A673 (cell line): ENCODE measurements around the gene RHBDD3. TPM values are rescaled to one million over a fixed set of nuclear protein-coding genes. Genes with fewer than 3 reads are reported as not detected.

ENCODE experiments used
- BruUV-seq: library from RNA; stranded (reverse); fragments of 400-500 nt; replicated peaks from 2 replicates; lab custom pipeline; 2021; lab: Mats Ljungman, UMichigan
- CTCF ChIA-PET: fragments of 300-600 bp; sonication (Branson Sonifier 250); formaldehyde crosslinking; loops from one replicate; lab custom pipeline; 2022; ENCODE audit warnings: antibody characterized with exemption; lab: Charles Lee
- POLR2A ChIA-PET: fragments of 300-600 bp; sonication (Branson Sonifier 250); formaldehyde crosslinking; loops from one replicate; lab custom pipeline; 2022; ENCODE audit warnings: antibody characterized with exemption; ENCODE audit not compliant: low non-redundant PET; lab: Charles Lee
- DNase-seq: peaks from one replicate; pipeline ENCODE4 v3.0.0-alpha.2; 2015; ENCODE audit warnings: low spot score
- H3K27ac ChIP-seq: fragments of 200-600 bp; sonication (generic); 2 replicates; pipeline ENCODE4 v1.5.1; 2016; ENCODE audit warnings: mixed run types, low read depth, mild to moderate bottlenecking, mixed read lengths, antibody characterized with exemption, low read length; ENCODE audit not compliant: poor library complexity, severe bottlenecking
- H3K27me3 ChIP-seq: fragments of 200-600 bp; sonication (generic); replicated peaks from 2 replicates; pipeline ENCODE4 v1.6.1; 2017; ENCODE audit warnings: mixed run types, low read depth, mild to moderate bottlenecking, mixed read lengths, antibody characterized with exemption, low read length; ENCODE audit not compliant: insufficient read depth, poor library complexity
- H3K36me3 ChIP-seq: fragments of 200-600 bp; sonication (generic); 2 replicates; pipeline ENCODE4 v1.6.1; 2016; ENCODE audit warnings: mixed run types, mild to moderate bottlenecking, mixed read lengths, antibody characterized with exemption, low read length; ENCODE audit not compliant: insufficient read depth, poor library complexity, severe bottlenecking
- H3K4me1 ChIP-seq: fragments of 200-600 bp; sonication (generic); 2 replicates; pipeline ENCODE4 v1.6.1; 2017; ENCODE audit warnings: mixed run types, mild to moderate bottlenecking, mixed read lengths, antibody characterized with exemption, low read length; ENCODE audit not compliant: insufficient read depth, poor library complexity, severe bottlenecking
- H3K4me3 ChIP-seq: fragments of 200-600 bp; sonication (generic); 2 replicates; pipeline ENCODE4 v1.5.1; 2016; ENCODE audit warnings: low read depth, mixed run types, mild to moderate bottlenecking, mixed read lengths, low read length; ENCODE audit not compliant: poor library complexity, severe bottlenecking
- H3K9me3 ChIP-seq: fragments of 200-600 bp; sonication (generic); 2 replicates; pipeline ENCODE4 v1.6.1; 2016; ENCODE audit warnings: mixed run types, low read depth, mild to moderate bottlenecking, mixed read lengths, antibody characterized with exemption, low read length; ENCODE audit not compliant: poor library complexity, severe bottlenecking
- CTCF ChIP-seq: fragments of 300-800, 200-600 bp; sonication (generic); conservative IDR thresholded peaks from 2 replicates; pipeline ENCODE4 v1.5.1; 2017; ENCODE audit warnings: low read depth, mild to moderate bottlenecking, antibody characterized with exemption, low read length, moderate library complexity, mixed read lengths
- EZH2 ChIP-seq: fragments of 200-600 bp; sonication (generic); IDR thresholded peaks from 2 replicates; pipeline ENCODE4 v1.6.1; 2017; ENCODE audit warnings: borderline replicate concordance, low read depth, mild to moderate bottlenecking, mixed read lengths, antibody characterized with exemption, low read length; ENCODE audit not compliant: poor library complexity, severe bottlenecking
- intact Hi-C: fragments of 100-400 bp; cut with micrococcal nuclease; formaldehyde crosslinking; loops from one replicate; pipeline ENCODE4 v1.10.0; 2022; ENCODE audit not compliant: unreplicated experiment
- total RNA-seq: library from RNA; stranded (reverse); gene quantifications from 2 replicates; pipeline ENCODE4 v1.2.3, GENCODE V29; 2021

RHBDD3 gene
- total RNA-seq, 1 experiment from 2014 or later, result 84.0 TPM

- Histone ChIP-seq H3K27me3 (no peaks in the 10 kb centered on the region), H3K4me1 (no peaks in the 10 kb centered on the region), H3K27ac (no peak overlapping the region), H3K36me3 (peaks cover 13% of the 10 kb centered on the region), H3K4me3 (no peak overlapping the region), H3K9me3 (no peaks in the 10 kb centered on the region)
- ChIA-PET CTCF (no interaction called here), POLR2A (no interaction called here)
- intact Hi-C loops, result no loop called here
- no TSS peak for BruUV-seq
- TF ChIP-seq CTCF (no peak), EZH2 (no peak)
- no peak for DNase-seq
These were observed 9.2 kb downstream of the RHBDD3 start for GRCh38 chr22:29258407-29259252.

- no peaks in the 10 kb centered on the region for H3K27me3 ChIP-seq
- no peak overlapping the region for H3K27ac ChIP-seq
- intact Hi-C loops, result no loop called here
- ChIA-PET POLR2A (no interaction called here), CTCF (no interaction called here)
- TF ChIP-seq CTCF (no peak), EZH2 (no peak)
- no peaks in the 10 kb centered on the region for H3K4me1 ChIP-seq
- BruUV-seq, result no TSS peak
- no peak for DNase-seq
- peaks cover 11% of the 10 kb centered on the region for H3K36me3 ChIP-seq
- H3K9me3 ChIP-seq, result no peaks in the 10 kb centered on the region
- no peak overlapping the region for H3K4me3 ChIP-seq
These were observed 10.0 kb downstream of the RHBDD3 start for GRCh38 chr22:29257751-29258181.

- Histone ChIP-seq H3K36me3 (peaks cover 11% of the 10 kb centered on the region), H3K4me3 (no peak overlapping the region), H3K27ac (no peak overlapping the region), H3K4me1 (no peaks in the 10 kb centered on the region), H3K27me3 (no peaks in the 10 kb centered on the region), H3K9me3 (no peaks in the 10 kb centered on the region)
- TF ChIP-seq CTCF, result no peak
- no peak for TF ChIP-seq EZH2
- ChIA-PET CTCF (no interaction called here), POLR2A (interaction anchor here (0.5 kb wide), 1 partner anchor 312 kb away, joined by 4 read pairs; no protein-coding TSS in a partner anchor)
- no TSS peak for BruUV-seq
- intact Hi-C loops, result no loop called here
- no peak for DNase-seq
These were observed 11.0 kb downstream of the RHBDD3 start for GRCh38 chr22:29256606-29257325.
